SK-N-DZ (cell line): ENCODE measurements around the gene COL28A1. TPM values are rescaled to one million over a fixed set of nuclear protein-coding genes. Genes with fewer than 3 reads are reported as not detected.
A peak's percentile ranks its signal among the peaks of the same experiment; 100 is the strongest.

Source experiments
- DNase-seq: peaks from one replicate; pipeline ENCODE4 v3.0.0-alpha.2; 2015; ENCODE audit warnings: low spot score
- polyA plus RNA-seq, 2 experiments: library from polyadenylated mRNA; depleted of rRNA; stranded (reverse); fragments of >200 nt; gene quantifications; 2 replicates each; pipeline ENCODE4 v1.2.3, GENCODE V29; 2014

COL28A1 gene
- 0.07 and 0.21 TPM in 2 replicates for polyA plus RNA-seq (2014; cell fraction: cytosol; rRNA removed)
- 0.33 and 0.35 TPM in 2 replicates for polyA plus RNA-seq (2014; cell fraction: nucleus; rRNA removed)

- DNase-seq, result no peak
Measured at GRCh38 chr7:7535691-7536090, at the start of gene COL28A1. TSS of gene COL28A1 (minus strand) at chr7:7535873. CDS start at chr7:7532875, 2,998 bp downstream.

GRCh38 chr7:7584653-7585052 is 49.0 kb upstream of the COL28A1 start:
- DNase-seq, result no peak

GRCh38 chr7:7583731-7584130 is 48.1 kb upstream of the COL28A1 start:
- no peak for DNase-seq

DNA sequence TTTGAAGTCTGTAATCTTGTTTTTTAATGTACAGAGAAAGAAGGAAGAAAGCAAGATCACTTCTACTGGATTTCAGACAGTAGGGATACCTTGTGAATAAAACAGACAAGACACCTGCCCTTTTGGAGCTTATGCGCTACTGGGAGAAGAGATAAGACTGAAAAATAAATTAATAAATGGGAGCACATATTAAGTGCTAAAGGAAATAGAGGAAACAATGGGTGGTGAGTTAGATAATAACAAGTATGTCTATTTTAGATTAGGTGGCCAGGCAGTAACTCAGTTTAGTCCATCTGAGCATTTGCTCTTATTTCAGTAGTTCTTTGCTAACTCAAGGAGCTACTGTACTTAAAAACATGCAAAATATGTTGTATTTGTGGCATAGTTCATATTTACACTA is 46.9 kb upstream of the COL28A1 start:
- DNase-seq, result no peak

- DNase-seq, result peak; percentile 73
Measured at GRCh38 chr7:7581531-7582179, 46.0 kb upstream of the COL28A1 start.

DNA sequence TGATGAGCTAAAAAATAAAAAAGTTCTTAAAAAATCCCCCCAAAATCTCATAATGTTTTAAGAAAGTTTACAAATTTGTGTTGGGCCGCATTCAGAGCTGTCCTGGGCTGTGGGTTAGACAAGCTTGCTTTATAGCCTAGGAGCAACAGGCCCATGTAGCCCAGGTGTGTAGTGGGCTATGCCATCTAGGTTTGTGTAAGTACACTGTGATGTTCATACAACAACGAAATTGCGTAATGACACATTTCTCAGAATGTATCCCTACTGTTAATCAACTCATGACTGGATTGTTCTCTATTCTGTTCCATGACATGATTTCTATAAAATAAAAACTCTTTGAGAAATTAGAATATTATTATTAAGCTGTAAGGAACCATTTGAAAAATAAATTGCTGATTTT is 44.0 kb upstream of the COL28A1 start:
- DNase-seq, result no peak

GRCh38 chr7:7577888-7578287 is 42.2 kb upstream of the COL28A1 start:
- DNase-seq, result no peak

DNA sequence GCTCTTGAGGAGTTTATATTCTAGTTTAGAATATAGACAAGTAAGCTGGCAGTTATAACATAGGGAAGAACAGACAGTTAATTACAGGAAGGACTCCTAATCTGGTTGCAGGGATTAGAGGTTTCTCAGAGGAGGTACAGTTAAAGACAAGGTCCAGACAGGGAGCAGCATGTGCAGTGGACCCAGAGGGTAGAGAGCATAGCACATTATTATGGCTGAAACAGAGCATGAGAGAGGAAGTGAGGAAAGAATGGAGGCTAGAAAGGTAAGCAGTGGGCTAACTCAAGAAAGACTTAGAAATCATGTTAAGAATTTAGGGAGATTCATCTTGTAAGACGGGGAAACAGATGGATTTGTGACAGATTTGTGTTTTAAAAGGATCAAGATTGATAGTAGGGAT is 40.7 kb upstream of the COL28A1 start:
- no peak for DNase-seq

DNA sequence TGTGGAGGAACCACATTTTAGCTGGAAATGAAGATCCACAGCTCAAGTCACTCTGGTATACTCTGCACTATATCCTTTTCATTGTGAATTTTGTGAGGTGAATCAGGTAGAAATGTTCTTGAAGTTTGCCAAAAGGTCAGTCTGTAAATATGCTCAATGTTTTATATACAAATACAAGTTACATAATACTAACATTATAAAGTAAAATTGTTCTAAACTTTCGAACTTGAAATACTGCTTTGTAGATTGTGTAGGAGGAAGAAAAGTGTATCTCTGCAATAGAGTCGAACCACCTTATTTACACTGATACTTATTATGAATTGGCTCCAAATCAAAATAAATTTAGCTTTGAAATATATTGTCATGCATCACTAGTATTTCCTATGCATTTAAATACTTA is 38.0 kb upstream of the COL28A1 start:
- DNase-seq, result no peak

DNA sequence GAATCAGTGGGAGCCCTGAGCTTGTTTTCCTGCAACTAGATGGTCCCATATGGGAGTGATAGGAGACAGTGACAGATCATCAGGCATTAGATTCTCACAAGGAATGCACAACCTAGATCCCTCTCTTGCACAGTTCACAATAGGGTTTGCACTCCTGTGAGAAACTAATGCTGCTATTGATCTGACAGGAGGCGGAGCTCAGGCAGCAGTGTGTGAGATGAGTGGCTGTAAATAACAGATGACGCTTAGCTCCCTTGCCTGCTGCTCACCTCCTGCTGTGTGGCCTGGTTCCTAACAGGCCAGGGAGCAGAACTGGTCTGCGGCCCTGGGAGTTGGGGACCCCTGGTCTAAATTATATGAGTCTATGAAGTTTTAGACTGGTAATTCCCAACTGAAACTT is 34.9 kb upstream of the COL28A1 start:
- no peak for DNase-seq

GRCh38 chr7:7569615-7570014 is 33.9 kb upstream of the COL28A1 start:
- no peak for DNase-seq

- no peak for DNase-seq
Measured at GRCh38 chr7:7569081-7569527, 33.4 kb upstream of the COL28A1 start.

- no peak for DNase-seq
Measured at GRCh38 chr7:7568553-7568952, 32.9 kb upstream of the COL28A1 start.

GRCh38 chr7:7567898-7568531 is 32.3 kb upstream of the COL28A1 start:
- no peak for DNase-seq

GRCh38 chr7:7566651-7567611 is 31.3 kb upstream of the COL28A1 start, which contains the start of gene MIOS:
TSS of gene MIOS (plus strand) at chr7:7566884. CDS start at chr7:7572476, 5,592 bp downstream.
- DNase-seq, result peak; percentile 86

DNA sequence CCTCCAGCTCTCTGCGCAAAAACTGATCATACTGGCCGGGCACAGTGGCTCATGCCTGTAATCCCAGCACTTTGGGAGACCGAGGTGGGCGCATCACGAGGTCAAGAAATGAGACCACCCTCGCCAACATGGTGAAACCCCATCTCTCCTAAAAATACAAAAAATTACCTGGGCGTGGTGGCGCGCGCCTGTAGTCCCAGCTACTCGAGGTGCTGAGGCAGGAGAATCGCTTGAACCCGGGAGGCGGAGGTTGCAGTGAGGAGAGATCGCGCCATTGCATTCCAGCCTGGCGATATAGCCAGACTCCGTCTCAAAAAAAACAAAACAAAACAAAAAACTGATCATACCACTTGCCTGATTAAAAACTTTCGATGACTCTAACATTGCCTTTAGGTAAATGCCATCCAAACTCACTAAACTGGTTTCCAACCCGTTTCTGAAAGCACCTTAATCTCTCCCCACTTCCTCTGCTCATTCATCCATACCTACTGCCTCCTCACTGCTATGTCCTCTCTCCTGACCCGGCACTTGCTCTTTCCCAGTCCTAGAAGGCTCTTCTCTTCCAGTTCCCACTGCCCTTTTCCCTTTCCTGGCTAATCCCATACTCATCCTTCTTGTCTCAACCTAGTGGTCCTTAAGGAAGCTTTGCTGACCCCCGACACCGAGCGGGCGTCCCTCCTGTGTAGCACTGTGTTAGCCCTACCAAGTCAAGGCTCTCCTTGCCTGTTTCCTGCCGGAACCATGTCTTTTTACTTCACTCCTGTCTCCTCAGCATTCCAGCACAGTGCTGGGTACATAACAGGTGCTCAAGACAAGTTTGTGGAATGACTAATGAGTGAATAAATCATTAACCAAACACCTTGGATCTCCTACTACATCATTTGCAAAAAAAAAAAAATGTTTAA is 30.3 kb upstream of the COL28A1 start:
- peak; percentile 38 for DNase-seq

DNA sequence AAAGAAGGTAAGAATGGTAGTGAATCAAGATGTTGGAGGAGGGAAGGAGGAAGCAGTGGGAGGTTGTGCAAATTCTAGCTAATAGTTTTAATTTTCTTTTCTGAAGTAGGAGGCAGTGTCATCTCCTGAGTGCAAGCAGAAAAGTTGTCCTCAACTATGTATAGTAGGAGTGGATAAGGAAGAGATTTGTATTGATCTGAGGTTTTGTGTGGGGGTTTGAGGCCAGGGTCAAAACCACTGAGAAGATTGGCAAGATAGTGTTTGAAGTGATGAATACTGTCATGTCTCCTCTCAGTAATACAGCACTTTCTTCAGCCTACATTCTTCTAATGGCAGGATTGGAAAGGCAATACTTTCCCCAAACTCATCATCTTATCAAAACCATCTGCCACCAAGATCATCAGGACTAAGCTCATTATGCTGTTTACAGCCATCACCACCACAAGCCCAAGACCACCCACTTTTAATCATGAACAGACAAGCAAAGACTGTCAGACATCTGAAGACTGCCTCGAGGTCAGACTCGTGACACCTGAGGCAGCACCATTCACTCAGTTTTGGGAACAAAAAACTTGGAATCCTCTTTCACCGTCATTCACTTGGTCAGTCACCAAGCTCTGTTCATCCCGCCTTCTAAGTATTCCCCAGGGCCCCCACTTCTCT is 29.5 kb upstream of the COL28A1 start:
- no peak for DNase-seq

- DNase-seq, result no peak
Measured at GRCh38 chr7:7564323-7564780, 28.7 kb upstream of the COL28A1 start.

DNA sequence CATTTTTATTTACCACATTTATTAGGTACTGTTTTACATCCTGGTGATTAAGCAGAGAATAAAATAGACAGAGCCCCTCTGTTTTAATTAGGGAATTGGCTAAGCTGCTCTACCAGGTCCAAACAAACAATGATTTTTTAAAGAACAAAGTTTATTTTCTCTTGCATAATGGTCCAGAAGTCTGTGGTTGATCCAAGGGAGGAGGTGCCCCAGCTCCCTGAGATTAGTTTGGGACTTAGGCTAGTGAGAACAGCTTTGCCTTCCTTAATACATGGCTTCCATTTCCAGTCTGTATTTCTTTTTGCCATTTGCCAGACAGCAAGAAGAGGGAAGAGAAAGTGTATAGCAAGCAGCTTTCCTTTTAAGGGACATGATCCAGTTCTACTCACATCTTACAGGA is 28.1 kb upstream of the COL28A1 start:
- no peak for DNase-seq

DNA sequence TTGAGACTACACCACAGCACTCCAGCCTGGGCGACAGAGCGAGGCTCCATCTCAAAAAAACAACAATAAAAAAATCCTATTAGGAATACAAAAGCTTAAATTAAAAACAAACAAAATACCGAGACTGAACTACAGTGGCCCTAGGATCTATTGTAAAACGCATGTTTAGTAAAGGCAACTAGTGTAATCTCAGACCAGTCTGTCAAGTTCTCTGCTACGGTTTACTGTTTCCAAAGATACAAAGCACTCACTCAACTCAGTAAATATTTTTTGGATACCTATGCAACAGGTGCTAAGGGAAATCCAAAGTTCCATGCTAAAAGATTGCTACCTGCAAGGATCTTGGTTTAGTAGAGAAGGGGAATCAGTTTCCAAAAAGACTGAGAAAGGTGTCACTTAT is 27.6 kb upstream of the COL28A1 start:
- DNase-seq, result no peak
